ENCODE data around the gene OR1D5. TPM values are rescaled to one million over a fixed set of nuclear protein-coding genes. Genes with fewer than 3 reads are reported as not detected.
"Not testable (repeated sequence)": the region's sequence is repeated elsewhere in the genome, so short reads cannot be mapped to it uniquely, and the experiment has no call there.

The OR1D5 gene
- total RNA-seq = not detected in 2 replicates
- not detected in 2 replicates for polyA plus RNA-seq
- not detected in 2 replicates for polyA plus RNA-seq (2011; cell fraction: cytosol; rRNA removed)
- polyA plus RNA-seq (2011; cell fraction: nucleus; rRNA removed) = not detected in 2 replicates
- polyA plus RNA-seq (2012) = not detected in 2 replicates
- not detected in 2 replicates for polyA minus RNA-seq
- not detected for polyA minus RNA-seq (2011; cell fraction: cytosol; rRNA and poly(A)+ RNA removed)
- polyA minus RNA-seq (2011; cell fraction: nucleus; rRNA and poly(A)+ RNA removed) = not detected in 2 replicates
- Bru-seq, nascent RNA = not detected
- BruChase-seq, experiment 1, labeled RNA remaining after a 6-hour chase = not detected
- BruChase-seq, experiment 2, labeled RNA remaining after a 2-hour chase = not detected
- long read RNA-seq = 0 reads

GRCh38 chr17:3063507-3063906 lies at the start of gene OR1D5:
Gene OR1D5, minus strand, starts transcription at chr17:3063607. Its CDS starts 0 bp downstream, at chr17:3063607.
- FAIRE-seq; BruUV-seq (replicated peaks): not testable (repeated sequence)

GRCh38 chr17:3104322-3104721 lies 40.9 kb upstream of the OR1D5 start, which contains the start of gene OR1D2:
Gene OR1D2, minus strand, starts transcription at chr17:3104422. Its CDS starts 11,426 bp downstream, at chr17:3092996.
- ChIA-PET CTCF (no interaction called here), POLR2A (no interaction called here)
- Histone ChIP-seq H3K4me1 (ENCODE audit: control insufficient read depth, extremely low read depth, insufficient read depth, low read length) (no peaks in the 10 kb centered on the region), H3K4me3 (replicated peaks in 1 of 3; ENCODE audit: insufficient read depth in 1 of 3, low read depth in 1 of 3, low read length in 3 of 3) (no peak within 1 kb of the TSS), H3K36me3 (ENCODE audit: control insufficient read depth in 2 of 2, extremely low read depth in 1 of 2, insufficient read depth in 2 of 2, low read length in 2 of 2) (no peaks in the 10 kb centered on the region), H4K20me1 (replicated peaks; ENCODE audit: control insufficient read depth, extremely low read depth, insufficient read depth, low read length) (no peaks in the 10 kb centered on the region), H3K9me1 (replicated peaks; ENCODE audit: control insufficient read depth, extremely low read depth, insufficient read depth, low read length) (no peaks in the 10 kb centered on the region), H2AFZ (ENCODE audit: low read depth, low read length) (no peak within 1 kb of the TSS), H3K27me3 (ENCODE audit: control insufficient read depth in 2 of 2, insufficient read depth in 2 of 2, low read length in 2 of 2) (no peaks in the 10 kb centered on the region), H3K9ac (replicated peaks; ENCODE audit: extremely low read depth, insufficient read depth, low read length) (no peak within 1 kb of the TSS), H3K4me2 (ENCODE audit: insufficient read depth, low read length) (no peak within 1 kb of the TSS), H3K9me3 (replicated peaks; ENCODE audit: control insufficient read depth, insufficient read depth, low read length) (no peaks in the 10 kb centered on the region), H3K27ac (ENCODE audit: insufficient read depth, low read depth, low read length) (no peak within 1 kb of the TSS), H3K79me2 (ENCODE audit: control insufficient read depth, insufficient read depth, low read length) (no peaks in the 10 kb centered on the region)
- FAIRE-seq = no peak
- dilution Hi-C loops (cut with MboI; ENCODE audit: extremely low pct_ligation_motif_present, low sequenced_read_pairs) = no loop called here
- no TSS peak for BruUV-seq (replicated peaks)
- TF ChIP-seq MYC (IDR thresholded peaks at IDR 0.05; ENCODE audit: low read depth, low read length) (no peak), EZH2 (IDR thresholded peaks at IDR 0.05; ENCODE audit: borderline replicate concordance, low read depth, low read length, severe bottlenecking) (no peak), FOS (IDR thresholded peaks at IDR 0.05; ENCODE audit: borderline replicate concordance, insufficient read depth, low read length) (no peak), MAX (IDR thresholded peaks at IDR 0.05; ENCODE audit: insufficient read depth, insufficient read length) (no peak), JUN (IDR thresholded peaks at IDR 0.05; ENCODE audit: borderline replicate concordance, insufficient read depth, insufficient read length, low read depth) (no peak)
- intact Hi-C loops (cut with micrococcal nuclease) = no loop called here
- DNase-seq (ENCODE audit: low read depth, low spot score) = no peak

More at GRCh38 chr17:3063507-3063906, at the start of gene OR1D5:
- H3K4me1 ChIP-seq (ENCODE audit: control insufficient read depth, extremely low read depth, insufficient read depth, low read length); H3K9ac ChIP-seq (replicated peaks; ENCODE audit: extremely low read depth, insufficient read depth, low read length); intact Hi-C loops (cut with micrococcal nuclease); POLR2A ChIA-PET; H3K79me2 ChIP-seq (ENCODE audit: control insufficient read depth, insufficient read depth, low read length); CTCF ChIA-PET; H3K4me3 ChIP-seq (replicated peaks in 1 of 3; ENCODE audit: insufficient read depth in 1 of 3, low read depth in 1 of 3, low read length in 3 of 3); H3K9me3 ChIP-seq (replicated peaks; ENCODE audit: control insufficient read depth, insufficient read depth, low read length); H3K9me1 ChIP-seq (replicated peaks; ENCODE audit: control insufficient read depth, extremely low read depth, insufficient read depth, low read length); dilution Hi-C loops (cut with MboI; ENCODE audit: extremely low pct_ligation_motif_present, low sequenced_read_pairs); H3K27ac ChIP-seq (ENCODE audit: insufficient read depth, low read depth, low read length); H3K4me2 ChIP-seq (ENCODE audit: insufficient read depth, low read length); H2AFZ ChIP-seq (ENCODE audit: low read depth, low read length); H3K27me3 ChIP-seq (ENCODE audit: control insufficient read depth in 2 of 2, insufficient read depth in 2 of 2, low read length in 2 of 2); DNase-seq (ENCODE audit: low read depth, low spot score); H3K36me3 ChIP-seq (ENCODE audit: control insufficient read depth in 2 of 2, extremely low read depth in 1 of 2, insufficient read depth in 2 of 2, low read length in 2 of 2); H4K20me1 ChIP-seq (replicated peaks; ENCODE audit: control insufficient read depth, extremely low read depth, insufficient read depth, low read length): not testable (repeated sequence)

- H3K27me3 ChIP-seq (ENCODE audit: control insufficient read depth in 2 of 2, insufficient read depth in 2 of 2, low read length in 2 of 2); H3K9me3 ChIP-seq (replicated peaks; ENCODE audit: control insufficient read depth, insufficient read depth, low read length); DNase-seq (ENCODE audit: low read depth, low spot score); H3K4me3 ChIP-seq (replicated peaks in 1 of 3; ENCODE audit: insufficient read depth in 1 of 3, low read depth in 1 of 3, low read length in 3 of 3); H3K9me1 ChIP-seq (replicated peaks; ENCODE audit: control insufficient read depth, extremely low read depth, insufficient read depth, low read length); H3K9ac ChIP-seq (replicated peaks; ENCODE audit: extremely low read depth, insufficient read depth, low read length); BruUV-seq (replicated peaks); H2AFZ ChIP-seq (ENCODE audit: low read depth, low read length); H4K20me1 ChIP-seq (replicated peaks; ENCODE audit: control insufficient read depth, extremely low read depth, insufficient read depth, low read length); POLR2A ChIA-PET; FAIRE-seq; dilution Hi-C loops (cut with MboI; ENCODE audit: extremely low pct_ligation_motif_present, low sequenced_read_pairs); H3K4me2 ChIP-seq (ENCODE audit: insufficient read depth, low read length); H3K79me2 ChIP-seq (ENCODE audit: control insufficient read depth, insufficient read depth, low read length); H3K4me1 ChIP-seq (ENCODE audit: control insufficient read depth, extremely low read depth, insufficient read depth, low read length); H3K27ac ChIP-seq (ENCODE audit: insufficient read depth, low read depth, low read length); intact Hi-C loops (cut with micrococcal nuclease); CTCF ChIA-PET; H3K36me3 ChIP-seq (ENCODE audit: control insufficient read depth in 2 of 2, extremely low read depth in 1 of 2, insufficient read depth in 2 of 2, low read length in 2 of 2): not testable (repeated sequence)
Measured at GRCh38 chr17:3073850-3074249, 10.4 kb upstream of the OR1D5 start.
